Islet of Langerhans (tissue), 1 donor: Measurements from ENCODE around the gene TBC1D24.
"Not testable (repeated sequence)": the region's sequence is repeated elsewhere in the genome, so short reads cannot be mapped to it uniquely, and the experiment has no call there.

ENCODE experiments used
- FAIRE-seq: peaks from one replicate; lab custom pipeline; 2011; peaks lifted over from hg19 to GRCh38; lab: Jason Lieb, UNC

Gene TBC1D24

DNA sequence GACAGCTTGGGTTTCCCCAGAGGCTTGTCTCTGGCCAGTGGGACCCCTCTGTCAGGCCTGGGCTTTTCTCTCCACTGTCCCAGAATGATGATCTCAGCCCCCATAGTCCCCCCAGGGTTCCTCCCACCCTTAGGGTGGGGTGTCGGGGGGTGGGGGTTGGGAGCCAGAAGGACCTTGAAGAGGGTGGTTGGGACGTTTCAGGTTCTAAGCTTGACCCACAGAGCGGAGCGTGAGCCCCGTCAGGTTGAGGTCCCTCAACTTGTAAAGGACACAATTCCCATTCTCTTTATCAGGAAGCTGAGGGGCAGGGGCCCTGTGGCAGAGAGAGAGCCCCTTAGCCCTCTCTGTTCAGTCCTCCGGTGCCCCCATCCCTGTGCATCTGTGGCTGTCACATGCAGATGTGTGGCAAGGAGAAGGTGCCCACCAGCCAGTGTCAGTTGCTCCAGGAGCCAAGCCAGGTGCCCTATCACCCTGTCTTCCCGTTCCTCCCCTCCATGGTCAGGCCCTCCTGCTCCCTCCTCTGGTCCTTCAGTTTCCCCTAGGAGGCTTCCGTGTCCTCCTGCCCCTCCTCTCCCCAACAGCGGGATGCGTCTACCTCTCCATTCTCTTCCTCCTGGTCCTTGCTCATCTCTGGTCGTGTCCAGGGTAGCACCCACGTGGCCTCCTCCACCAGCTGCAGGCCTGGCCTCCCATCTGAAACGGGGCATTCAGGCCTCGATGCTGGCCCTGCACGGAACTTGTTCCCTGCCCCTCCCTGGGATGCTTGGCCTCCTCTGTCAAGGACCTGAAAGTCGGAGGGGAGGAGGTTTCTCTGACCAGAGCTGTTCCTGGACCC lies 5.3 kb upstream of the TBC1D24 start:
- FAIRE-seq: no peak

DNA sequence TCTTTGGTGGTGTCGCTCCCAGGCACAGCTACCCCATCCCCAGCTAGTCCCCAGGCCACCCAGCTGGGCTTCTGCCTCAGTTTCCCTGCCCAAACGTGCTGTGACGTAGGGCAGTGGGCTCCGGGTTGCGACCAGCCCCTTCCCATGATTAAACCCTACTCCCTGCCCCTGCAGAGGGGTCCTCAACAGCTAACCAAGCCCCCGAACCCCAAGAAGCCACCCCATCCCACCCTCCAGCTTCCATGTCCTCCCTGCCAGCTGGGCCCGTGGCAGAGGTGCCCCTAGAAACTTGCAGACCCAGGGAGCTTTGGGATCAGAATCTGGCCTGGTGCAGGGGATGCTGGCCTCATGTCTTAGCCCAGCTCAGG lies 4.7 kb upstream of the TBC1D24 start:
- FAIRE-seq: no peak

GRCh38 chr16:2470603-2471015 lies 4.3 kb upstream of the TBC1D24 start:
- FAIRE-seq: no peak

GRCh38 chr16:2471016-2471652 lies 3.8 kb upstream of the TBC1D24 start, which contains the start of gene NTN3:
Gene NTN3 (plus strand): TSS chr16:2471297. CDS start chr16:2471702, 405 bp downstream.
- no peak for FAIRE-seq

DNA sequence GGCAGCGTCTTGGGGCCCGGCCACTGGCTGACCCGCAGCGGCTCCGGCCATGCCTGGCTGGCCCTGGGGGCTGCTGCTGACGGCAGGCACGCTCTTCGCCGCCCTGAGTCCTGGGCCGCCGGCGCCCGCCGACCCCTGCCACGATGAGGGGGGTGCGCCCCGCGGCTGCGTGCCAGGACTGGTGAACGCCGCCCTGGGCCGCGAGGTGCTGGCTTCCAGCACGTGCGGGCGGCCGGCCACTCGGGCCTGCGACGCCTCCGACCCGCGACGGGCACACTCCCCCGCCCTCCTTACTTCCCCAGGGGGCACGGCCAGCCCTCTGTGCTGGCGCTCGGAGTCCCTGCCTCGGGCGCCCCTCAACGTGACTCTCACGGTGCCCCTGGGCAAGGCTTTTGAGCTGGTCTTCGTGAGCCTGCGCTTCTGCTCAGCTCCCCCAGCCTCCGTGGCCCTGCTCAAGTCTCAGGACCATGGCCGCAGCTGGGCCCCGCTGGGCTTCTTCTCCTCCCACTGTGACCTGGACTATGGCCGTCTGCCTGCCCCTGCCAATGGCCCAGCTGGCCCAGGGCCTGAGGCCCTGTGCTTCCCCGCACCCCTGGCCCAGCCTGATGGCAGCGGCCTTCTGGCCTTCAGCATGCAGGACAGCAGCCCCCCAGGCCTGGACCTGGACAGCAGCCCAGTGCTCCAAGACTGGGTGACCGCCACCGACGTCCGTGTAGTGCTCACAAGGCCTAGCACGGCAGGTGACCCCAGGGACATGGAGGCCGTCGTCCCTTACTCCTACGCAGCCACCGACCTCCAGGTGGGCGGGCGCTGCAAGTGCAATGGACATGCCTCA lies 3.1 kb upstream of the TBC1D24 start:
- no peak for FAIRE-seq

DNA sequence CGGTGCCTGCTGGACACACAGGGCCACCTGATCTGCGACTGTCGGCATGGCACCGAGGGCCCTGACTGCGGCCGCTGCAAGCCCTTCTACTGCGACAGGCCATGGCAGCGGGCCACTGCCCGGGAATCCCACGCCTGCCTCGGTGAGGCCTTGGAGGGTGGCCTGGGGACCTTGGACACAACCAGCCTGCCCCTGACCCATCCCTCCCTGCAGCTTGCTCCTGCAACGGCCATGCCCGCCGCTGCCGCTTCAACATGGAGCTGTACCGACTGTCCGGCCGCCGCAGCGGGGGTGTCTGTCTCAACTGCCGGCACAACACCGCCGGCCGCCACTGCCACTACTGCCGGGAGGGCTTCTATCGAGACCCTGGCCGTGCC lies 2.5 kb upstream of the TBC1D24 start:
- no peak for FAIRE-seq

DNA sequence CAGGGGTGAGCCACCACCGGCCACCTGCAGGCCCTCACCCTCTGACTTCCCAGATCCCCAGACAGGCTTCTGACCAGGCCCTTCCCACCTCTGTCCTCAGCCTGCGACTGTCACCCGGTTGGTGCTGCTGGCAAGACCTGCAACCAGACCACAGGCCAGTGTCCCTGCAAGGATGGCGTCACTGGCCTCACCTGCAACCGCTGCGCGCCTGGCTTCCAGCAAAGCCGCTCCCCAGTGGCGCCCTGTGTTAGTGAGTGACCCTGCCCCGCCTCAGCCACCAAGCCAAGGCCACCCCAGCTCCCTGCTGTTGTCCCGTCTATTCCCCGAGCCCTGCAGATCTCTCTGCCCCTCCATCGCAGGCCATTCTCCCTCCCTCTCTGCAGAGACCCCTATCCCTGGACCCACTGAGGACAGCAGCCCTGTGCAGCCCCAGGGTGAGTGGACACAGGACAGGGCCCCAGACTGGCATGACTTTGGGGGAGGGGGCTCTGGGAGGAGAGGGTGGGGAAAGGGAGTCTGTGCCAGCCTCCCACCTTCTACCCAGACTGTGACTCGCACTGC lies 2.0 kb upstream of the TBC1D24 start:
- FAIRE-seq: no peak

DNA sequence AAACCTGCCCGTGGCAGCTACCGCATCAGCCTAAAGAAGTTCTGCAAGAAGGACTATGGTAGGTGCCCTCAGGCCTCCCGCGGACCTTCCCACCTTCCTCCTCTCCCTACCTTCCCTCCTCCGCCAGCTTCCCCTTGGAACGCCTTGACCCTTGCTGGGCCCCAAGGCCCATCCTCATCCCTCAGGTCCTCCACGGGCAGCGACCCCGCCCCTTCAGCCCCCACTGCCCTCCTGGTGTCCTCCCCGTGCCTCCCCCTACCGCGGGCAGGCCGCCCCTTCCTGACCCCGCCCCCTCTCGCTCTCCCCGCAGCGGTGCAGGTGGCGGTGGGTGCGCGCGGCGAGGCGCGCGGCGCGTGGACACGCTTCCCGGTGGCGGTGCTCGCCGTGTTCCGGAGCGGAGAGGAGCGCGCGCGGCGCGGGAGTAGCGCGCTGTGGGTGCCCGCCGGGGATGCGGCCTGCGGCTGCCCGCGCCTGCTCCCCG lies 1.4 kb upstream of the TBC1D24 start:
- FAIRE-seq: no peak

DNA sequence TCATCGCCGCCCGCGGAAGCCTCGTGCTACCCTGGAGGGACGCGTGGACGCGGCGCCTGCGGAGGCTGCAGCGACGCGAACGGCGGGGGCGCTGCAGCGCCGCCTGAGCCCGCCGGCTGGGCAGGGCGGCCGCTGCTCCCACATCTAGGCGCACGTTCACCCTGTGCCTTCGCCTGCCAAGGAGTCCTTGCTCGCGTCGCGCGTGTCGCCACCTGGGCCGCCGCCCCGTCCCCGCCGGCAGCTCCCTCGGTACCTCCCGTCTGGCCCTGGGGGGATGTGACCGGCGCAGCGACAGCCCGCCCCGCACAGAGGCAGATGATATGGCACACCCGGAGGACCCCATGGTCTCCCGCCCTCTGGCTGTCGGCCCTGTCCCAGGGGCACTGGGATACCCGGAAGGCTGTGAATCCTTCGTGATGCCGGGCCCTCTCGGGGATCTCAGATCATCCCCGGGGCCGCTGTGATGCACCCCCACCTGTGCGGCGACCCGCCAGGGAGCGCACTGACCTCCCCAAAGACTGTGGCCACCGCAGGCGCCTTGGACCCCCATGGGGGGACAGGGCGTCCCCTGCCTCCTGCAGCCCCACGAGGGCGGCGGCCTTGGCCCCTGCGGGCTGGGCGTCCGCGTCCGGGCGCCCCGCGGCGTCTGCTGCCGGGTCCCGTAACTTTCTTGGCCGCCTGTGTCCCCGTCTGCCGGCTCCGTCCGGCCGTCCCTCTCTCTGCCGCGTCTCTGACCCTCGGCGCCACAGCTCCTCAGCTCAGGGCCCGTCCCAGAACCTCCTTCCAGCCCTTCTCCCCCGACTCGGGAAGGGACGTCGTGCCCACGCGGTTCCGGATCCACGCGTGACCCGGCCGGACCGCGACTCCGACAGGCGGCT lies 689 bp upstream of the TBC1D24 start:
- no peak for FAIRE-seq

DNA sequence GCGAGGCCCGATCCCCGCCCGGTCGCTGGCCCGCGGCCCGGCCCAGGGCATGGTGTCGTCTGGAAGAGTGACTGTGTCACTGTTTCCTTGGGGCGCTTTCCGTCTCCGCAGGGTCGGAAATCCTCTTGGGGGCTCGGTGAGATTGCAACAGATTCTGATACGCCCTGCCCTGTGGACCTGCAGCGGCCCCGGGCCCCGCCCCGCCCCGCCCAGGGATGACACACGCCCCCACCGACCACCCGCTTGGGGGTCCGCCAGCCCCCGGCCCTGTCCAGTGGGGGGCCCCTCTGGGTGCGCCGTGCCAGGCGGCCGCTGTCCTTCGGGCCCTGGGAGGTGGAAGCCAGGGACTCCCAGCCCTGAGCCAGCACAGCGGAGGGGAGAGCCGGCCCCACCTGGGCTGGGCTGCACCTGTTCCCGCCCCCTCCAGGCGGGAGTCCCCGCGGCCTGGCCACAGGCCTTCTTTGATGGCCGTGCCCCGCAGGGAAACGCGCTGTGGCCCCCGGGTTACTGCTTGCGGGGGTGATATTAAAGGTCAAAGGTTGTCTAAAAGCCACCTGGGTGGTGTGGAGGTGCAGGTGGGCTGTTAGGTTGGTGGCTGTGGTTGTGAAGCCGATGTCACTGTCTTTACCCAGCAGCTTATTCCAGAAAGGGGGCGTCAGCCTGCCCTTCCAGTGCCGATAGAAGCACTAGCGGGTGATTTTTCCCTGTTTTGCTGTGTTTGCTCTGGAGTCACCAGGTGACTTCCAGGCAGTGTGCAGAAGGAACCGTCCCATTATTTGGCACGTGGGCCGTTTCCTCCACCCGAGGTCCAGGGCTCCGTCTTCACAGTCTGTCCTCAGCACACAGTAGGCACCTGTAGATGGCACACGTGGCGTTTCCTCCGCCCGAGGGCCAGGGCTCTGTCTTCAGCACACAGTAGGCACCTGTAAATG lies 752 bp downstream of the TBC1D24 start:
- FAIRE-seq: no peak

DNA sequence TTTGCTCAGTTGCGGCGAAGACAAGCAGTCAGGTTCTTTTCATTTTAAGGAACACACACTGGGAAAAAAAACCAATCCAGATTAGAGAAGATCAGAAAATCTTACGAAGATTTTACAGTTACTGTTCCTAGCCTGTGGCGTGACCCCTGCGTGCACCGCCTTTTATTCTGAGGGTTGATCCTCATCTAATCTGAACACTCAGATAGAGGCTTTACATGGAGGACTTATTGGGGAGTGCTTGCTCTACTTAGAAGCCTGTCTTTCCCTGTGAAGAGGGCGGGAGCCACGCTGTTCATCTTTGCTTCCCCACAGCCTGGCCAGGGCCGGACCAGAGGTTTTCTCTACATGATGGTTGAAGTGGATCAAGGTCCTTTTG lies 1.4 kb downstream of the TBC1D24 start:
- no peak for FAIRE-seq

- no peak for FAIRE-seq
Measured at GRCh38 chr16:2476741-2477140, 1.8 kb downstream of the TBC1D24 start.

DNA sequence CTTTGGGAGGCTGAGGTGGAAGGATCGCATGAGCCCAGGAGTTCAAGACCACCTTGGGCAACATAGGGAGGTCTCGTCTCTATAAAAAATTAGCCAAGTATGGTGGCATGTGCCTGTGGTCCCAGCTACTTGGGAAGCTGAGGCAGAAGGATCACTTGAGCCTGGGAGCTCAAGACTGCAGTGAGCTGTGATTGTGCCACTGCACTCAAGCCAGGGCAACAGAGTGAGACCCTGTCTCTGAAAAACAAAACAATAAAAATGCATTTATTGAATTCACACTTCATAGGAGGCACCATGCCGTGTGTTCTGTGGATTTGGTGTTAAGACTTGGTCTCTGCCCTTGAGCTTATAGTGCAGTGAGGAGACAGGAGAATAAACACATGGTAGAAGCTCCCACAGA lies 2.4 kb downstream of the TBC1D24 start:
- FAIRE-seq: no peak

DNA sequence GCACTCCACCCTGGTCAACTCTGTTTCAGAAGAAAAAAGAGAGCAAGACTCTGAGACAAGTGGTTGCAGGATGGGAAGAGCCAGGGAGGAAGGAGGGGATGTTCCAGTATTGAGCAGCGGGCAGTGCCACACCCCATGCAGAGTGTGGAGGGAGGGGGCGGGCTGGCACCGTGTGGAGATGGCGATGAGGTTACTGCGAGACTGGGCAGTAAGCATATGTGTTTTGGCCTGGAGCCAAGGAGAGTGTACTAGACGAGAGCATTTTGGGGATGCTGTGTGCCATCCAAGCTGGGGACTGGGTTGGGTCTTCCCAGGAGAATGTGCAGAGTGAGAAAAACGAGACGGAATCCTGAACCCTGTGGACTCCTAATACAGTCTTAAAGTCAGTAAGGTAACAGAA lies 3.4 kb downstream of the TBC1D24 start:
- FAIRE-seq: no peak

DNA sequence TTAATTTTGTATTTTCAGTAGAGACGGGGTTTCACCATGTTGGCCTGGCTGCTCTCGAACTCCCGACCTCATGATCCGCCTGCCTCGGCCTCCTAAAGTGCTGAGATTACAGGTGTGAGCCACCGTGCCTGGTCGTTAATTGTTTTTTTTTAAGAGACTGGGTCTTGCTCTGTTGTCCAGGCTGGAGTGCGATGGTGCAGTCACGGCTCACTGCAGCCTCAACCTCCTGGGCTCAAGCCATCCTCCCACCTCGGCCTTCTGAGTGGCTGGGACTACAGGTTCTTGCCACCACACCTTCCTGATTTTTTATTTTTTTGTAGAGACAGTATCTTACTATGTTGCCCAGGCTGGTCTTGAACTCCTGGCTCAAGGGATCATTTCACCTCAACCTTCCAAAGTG lies 5.1 kb downstream of the TBC1D24 start:
- not testable (repeated sequence) for FAIRE-seq

DNA sequence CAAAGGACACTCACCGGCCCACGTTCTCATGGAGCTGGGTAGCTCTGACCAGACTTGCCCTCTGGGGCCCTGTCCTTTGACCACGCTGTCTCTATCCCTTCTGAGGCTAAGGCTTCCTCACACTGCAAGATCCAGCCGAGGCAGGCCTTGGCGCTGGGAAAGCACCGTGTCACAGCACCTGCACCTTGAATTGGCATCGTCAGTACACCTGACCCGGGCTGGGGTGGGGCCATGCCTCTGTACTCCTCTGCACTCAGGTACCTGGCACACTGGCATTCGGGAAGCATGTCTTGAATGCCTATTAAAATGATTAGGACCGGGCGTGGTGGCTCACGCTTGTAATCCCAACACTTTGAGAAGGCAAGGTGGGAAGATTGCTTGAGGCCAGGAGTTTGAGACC lies 6.0 kb downstream of the TBC1D24 start:
- no peak for FAIRE-seq

DNA sequence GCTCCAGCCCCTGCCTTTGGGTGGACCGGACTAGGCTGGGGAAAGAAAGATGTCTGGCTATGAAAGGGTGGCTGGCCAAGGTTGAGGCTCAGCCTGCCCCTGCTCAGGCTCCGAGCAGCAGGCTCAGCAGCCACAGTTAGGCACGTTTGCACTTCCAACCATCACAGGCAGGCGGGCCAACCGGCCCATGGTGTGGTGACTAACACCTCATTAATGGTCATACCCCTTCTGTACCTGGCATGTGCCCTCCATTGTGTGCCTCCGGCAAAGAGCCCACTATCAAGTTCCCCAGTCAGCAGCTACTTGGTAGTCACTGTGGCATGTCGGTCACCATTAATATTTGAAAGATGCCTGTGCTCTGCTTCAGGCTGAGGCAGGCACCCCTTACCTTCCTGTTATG lies 6.7 kb downstream of the TBC1D24 start:
- FAIRE-seq: no peak

DNA sequence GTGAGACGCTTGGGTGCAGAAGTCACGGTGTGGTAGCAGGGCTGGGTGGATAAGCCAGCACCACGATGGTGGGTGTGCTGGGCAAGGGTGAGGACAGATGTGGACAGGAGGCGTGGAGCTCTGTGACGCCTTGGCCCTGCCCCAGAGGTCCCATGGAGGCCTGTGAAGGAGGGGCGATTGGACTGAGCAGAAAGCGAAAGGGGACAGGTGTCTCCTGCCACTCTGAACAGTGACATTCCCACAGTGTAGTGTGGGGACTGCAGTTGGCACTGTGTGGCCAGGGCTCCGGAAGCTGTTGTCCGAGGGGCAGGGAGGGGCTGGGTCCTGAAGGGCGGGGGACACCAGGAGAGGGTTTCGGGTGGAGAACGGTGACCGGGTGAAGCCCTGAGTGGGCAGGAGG lies 7.3 kb downstream of the TBC1D24 start:
- FAIRE-seq: no peak

DNA sequence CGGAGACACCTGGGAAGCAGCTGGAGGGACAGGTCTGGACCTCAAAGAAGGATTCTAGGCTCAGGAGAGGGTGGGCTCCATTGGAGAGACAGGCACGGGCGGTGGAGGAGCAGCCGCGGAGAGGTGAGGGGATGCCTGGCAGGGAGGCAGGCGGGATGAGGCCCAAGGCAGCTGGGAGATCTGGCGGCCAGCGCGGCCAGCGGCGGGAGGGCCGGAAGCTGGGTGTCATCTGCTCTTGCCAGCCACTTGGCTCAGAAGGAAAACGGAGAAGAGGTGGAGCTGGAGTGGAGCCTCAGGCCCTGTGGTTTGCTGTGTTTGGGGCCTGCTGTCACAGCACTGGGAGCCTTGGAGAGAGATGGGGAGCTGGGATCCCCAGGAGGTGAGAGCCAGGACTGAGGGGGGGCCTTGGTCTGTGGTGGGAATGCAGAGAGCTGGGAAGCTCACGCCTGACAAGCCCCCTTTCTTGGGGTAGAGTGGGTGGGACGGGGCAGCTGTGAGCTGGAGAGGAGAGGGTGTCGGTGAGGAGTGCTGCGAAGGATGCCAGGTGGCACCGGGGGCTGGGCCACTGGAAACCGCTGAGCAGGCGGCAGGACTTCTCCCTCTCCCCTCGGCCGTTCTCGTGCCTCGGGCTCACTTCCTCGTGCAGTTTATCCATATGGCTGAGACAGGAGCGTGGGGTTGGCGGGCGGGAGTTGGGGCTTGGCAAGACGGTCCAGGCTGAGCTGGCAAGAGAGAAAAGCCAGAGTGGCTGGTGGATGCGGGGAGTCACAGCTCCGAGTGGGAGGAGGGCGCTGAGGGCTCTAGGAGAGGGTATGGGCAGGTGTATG lies 8.0 kb downstream of the TBC1D24 start:
- no peak for FAIRE-seq
